Fibroblast of lung (primary cell): ENCODE results near the gene HMGXB4.

Experiments used
- CTCF ChIP-seq, 2 donors: IDR thresholded peaks in 1 of 2; conservative IDR thresholded peaks in 1 of 2; 1 replicate in 1 of 2; 2 replicates in 1 of 2; pipeline ENCODE4 v1.5.1; 2011 to 2012; ENCODE audit warnings: low read length in 2 of 2, control low read depth in 1 of 2, inconsistent platforms in 1 of 2, low read depth in 1 of 2, mild to moderate bottlenecking in 1 of 2
- EZH2 ChIP-seq: IDR thresholded peaks from 2 replicates; pipeline ENCODE4 v1.5.1; 2012; ENCODE audit warnings: low read length, control low read depth, mild to moderate bottlenecking; ENCODE audit errors: missing control alignments

GRCh38 chr22:35315855-35316745 lies 58.8 kb downstream of the HMGXB4 start:
- TF ChIP-seq CTCF (conservative IDR thresholded peaks at IDR 0.05 in 1 of 2, IDR thresholded peaks at IDR 0.05 in 1 of 2; ENCODE audit: low read depth in 1 of 2, low read length in 2 of 2) (no peak), EZH2 (no peak)
